HepG2 (cell line): ENCODE measurements around the gene ELK1.

Source experiments
- CBX2 ChIP-seq, 2 experiments: fragments of 200-600 bp in 1 of 2; sonication (generic); formaldehyde crosslinking in 1 of 2; IDR thresholded peaks; 2 replicates each; pipeline versions ENCODE4 v1.7.0 to v1.8.1; 2018 to 2022; ENCODE audit warnings: low read depth in 2 of 2, low read length in 1 of 2, mild to moderate bottlenecking in 1 of 2, missing genetic modification reagents in 1 of 2
- CEBPZ ChIP-seq: IDR thresholded peaks from 2 replicates; pipeline ENCODE4 v1.6.1; 2012; ENCODE audit warnings: low read length, improper control_type of control experiment
- CREM ChIP-seq, 2 experiments: sonication (generic) in 1 of 2; formaldehyde crosslinking in 1 of 2; IDR thresholded peaks; 2 replicates each; pipeline versions ENCODE4 v1.4.0 to v1.6.1; 2016 to 2020; ENCODE audit warnings: antibody characterized with exemption in 1 of 2, mild to moderate bottlenecking in 1 of 2, missing genetic modification reagents in 1 of 2
- CTCF ChIP-seq: sonication (generic); formaldehyde crosslinking; IDR thresholded peaks from 2 replicates; pipeline ENCODE4 v1.5.0; 2020; ENCODE audit warnings: mild to moderate bottlenecking, missing genetic modification reagents, moderate library complexity
- ETV5 ChIP-seq: IDR thresholded peaks from 2 replicates; pipeline ENCODE4 v1.6.1; 2018; ENCODE audit warnings: missing biosample characterization, missing genetic modification reagents, inconsistent platforms, borderline replicate concordance
- FOXK2 ChIP-seq: fragments of 450-650 bp; IDR thresholded peaks from 2 replicates; pipeline ENCODE4 v1.6.1; 2016
- HOXA3 ChIP-seq: sonication (generic); formaldehyde crosslinking; IDR thresholded peaks from 2 replicates; pipeline ENCODE4 v1.5.0; 2020; ENCODE audit warnings: missing genetic modification reagents
- KLF16 ChIP-seq, 2 experiments: sonication (generic) in 1 of 2; formaldehyde crosslinking in 1 of 2; IDR thresholded peaks; 2 replicates each; pipeline versions ENCODE4 v1.6.1 to v1.8.0; 2016 to 2023; ENCODE audit warnings: missing genetic modification reagents in 2 of 2, missing compliant biosample characterization in 1 of 2
- NPAS2 ChIP-seq: sonication (generic); formaldehyde crosslinking; IDR thresholded peaks from 2 replicates; pipeline ENCODE4 v1.8.0; 2022; ENCODE audit warnings: mild to moderate bottlenecking, missing genetic modification reagents, borderline replicate concordance
- RBM39 ChIP-seq: fragments of 200-400 bp; formaldehyde crosslinking; IDR thresholded peaks from one replicate; pipeline ENCODE4 v1.6.1; 2018; ENCODE audit warnings: antibody characterized with exemption, mild to moderate bottlenecking, low read depth, low read length; ENCODE audit not compliant: poor library complexity, severe bottlenecking
- SETDB1 ChIP-seq: sonication (generic); formaldehyde crosslinking; IDR thresholded peaks from 2 replicates; pipeline ENCODE4 v1.5.1; 2020; ENCODE audit warnings: missing genetic modification reagents, mild to moderate bottlenecking, borderline replicate concordance
- SRSF4 ChIP-seq: fragments of 200-400 bp; formaldehyde crosslinking; IDR thresholded peaks from one replicate; pipeline ENCODE4 v1.6.1; 2018; ENCODE audit warnings: mild to moderate bottlenecking, low read depth, low read length, moderate library complexity; ENCODE audit not compliant: poor library complexity, severe bottlenecking
- XRCC5 ChIP-seq: fragments of 200-400 bp; formaldehyde crosslinking; optimal IDR thresholded peaks from 2 replicates; pipeline ENCODE3; 2017; ENCODE audit warnings: mild to moderate bottlenecking, low read length
- ZSCAN21 ChIP-seq: sonication (generic); formaldehyde crosslinking; IDR thresholded peaks from 2 replicates; pipeline ENCODE4 v1.8.0; 2022; ENCODE audit warnings: mild to moderate bottlenecking, missing genetic modification reagents, moderate library complexity, borderline replicate concordance

GRCh38 chrX:47587091-47587891, 63.1 kb downstream of the ELK1 start:
- TF ChIP-seq ZSCAN21 (no peak), CBX2 (IDR thresholded peaks at IDR 0.05; ENCODE audit: low read depth, low read length) (no peak), CBX2 (CRISPR knock-in tag; IDR thresholded peaks at IDR 0.05; ENCODE audit: low read depth) (no peak), NPAS2 (CRISPR knock-in tag) (no peak), KLF16 (CRISPR knock-in tag; IDR thresholded peaks at IDR 0.05) (no peak), XRCC5 (no peak), FOXK2 (no peak), CEBPZ (no peak), HOXA3 (no peak), SRSF4 (no peak), SETDB1 (CRISPR knock-in tag) (no peak), ETV5 (CRISPR knock-in tag) (no peak), CTCF (no peak), CREM (IDR thresholded peaks at IDR 0.05) (no peak), CREM (CRISPR knock-in tag; IDR thresholded peaks at IDR 0.05) (no peak), RBM39 (no peak)
